HG03521 (cell line): ENCODE results near the gene S100PBP.
"Not testable (repeated sequence)": the region's sequence is repeated elsewhere in the genome, so short reads cannot be mapped to it uniquely, and the experiment has no call there.

Experiments
- ATAC-seq: cut with Tn5 transposase; IDR thresholded peaks from one replicate; pipeline ENCODE4 v1.9.1; 2021; ENCODE audit warnings: mild to moderate bottlenecking, moderate library complexity; ENCODE audit not compliant: unreplicated experiment

The S100PBP gene

DNA sequence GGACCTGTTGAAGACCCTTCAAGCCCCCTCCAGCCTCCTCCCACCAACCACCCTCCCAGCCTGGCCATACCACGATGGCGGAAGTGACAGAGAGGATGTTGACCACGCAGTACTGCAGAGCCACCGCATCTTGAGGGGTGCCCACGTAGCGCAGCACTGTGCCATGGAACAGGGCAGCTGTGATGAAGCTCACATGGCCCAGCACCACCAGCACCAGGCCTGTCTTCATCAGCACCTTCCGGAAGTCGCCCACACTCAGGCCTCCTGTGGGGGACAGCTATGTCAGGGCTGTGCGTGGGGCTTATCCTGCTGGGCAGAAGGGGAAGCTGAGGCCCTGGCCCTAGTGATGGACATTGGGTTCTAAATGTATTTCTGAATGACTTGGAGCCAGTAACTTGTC is 80.6 kb downstream of the S100PBP start:
- no peak for ATAC-seq

DNA sequence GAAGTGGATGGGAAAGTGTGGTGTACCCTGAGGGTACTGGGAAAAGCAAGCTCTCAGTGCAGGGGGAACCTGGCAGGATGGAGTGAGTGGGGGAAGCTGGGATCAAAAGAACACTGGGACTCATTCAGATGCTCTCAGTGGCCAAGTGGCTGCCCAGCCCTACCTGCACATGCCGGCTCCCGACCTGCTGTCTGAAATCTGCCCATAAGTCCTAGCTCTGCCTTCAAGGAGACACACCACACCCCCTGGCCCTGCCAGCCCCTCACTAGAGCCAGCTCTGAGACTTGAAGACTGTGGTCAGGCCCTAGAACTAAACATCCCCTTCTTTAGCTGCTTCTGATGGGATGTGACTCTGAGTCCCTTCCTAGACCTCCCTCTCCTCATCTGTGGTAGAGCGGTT is 81.5 kb downstream of the S100PBP start:
- ATAC-seq = no peak

DNA sequence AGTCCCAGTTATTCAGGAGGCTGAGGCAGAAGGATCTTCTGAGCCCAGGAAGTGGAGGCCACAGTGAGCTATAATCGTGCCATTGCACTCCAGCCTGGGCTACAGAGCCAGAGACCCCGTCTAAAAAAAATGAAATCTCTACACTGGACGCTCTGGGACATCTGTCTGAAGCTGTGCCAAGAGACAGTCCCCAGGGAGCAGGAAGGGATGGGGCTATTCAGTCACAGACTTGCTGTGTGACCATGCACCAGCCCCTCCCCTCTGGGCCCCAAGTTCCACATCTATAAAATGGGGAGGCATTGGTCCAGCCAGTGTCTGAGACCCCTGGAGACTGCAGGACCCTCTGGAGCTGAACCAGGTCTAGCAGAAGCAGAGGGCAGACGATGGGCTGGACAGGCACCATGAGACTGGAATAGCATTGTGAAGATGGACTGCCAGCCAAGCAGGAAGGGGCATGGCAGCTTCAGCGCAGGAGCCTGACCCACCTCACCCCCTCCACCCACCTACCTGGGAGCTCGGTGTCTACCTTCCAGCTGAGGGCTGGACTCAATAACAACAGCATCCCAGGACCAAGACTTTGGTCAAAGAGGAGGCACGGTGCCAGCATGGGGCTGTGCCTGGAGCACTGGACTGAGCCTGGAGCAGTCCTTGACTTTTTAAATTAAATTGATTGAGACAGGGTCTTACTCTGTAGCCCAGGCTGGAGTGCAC is 82.3 kb downstream of the S100PBP start:
- no peak for ATAC-seq

GRCh38 chr1:32900371-32900955 is 83.0 kb downstream of the S100PBP start:
- ATAC-seq = no peak

DNA sequence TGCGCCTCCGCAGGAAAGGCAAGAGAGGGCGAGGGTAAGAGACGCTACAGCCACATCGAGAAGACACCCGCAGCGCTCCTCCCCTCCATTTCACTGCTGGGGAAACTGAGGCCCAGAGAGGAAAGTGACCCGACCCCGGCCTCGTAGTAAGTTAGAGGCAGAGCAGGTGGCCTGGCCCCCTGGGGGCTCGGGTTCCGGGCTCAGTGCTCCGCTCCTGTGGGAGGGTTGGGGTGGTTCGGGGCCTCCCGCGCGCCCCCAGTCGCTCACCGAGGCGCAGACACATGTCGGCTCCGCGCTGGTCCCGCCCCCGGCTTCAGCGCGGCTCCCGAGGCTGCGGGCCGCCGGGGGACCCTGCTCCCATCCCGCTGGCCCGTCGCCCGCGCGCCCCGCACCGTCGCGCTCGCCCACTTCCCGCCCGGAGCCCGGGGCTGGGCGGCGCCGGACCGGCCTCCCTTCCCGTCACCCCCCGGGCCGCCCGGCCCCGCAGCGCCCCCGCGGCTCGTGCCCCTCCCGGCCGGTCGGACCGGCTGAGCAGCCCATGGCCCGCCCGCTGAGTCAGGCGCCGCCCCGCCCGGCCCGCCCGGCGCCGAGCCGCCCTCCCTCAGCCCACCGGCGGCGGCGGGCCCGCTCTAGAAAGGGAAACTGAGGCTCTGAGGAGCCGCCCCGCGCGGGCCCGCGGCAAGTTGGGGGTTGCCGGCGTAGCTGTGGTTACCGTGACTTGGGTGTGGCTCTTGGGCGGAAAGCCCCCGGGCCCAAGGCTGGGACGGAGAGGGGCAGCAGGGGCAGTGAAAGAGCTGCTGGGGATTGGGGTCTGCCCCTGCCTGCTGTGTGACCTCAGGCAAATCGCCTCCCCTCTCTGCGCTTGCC is 83.7 kb downstream of the S100PBP start, which contains the start of gene TMEM54:
TSS of gene TMEM54 (minus strand) at position 434 of the 867 bp plus-strand sequence. CDS start at position 283, 151 bp downstream.
- no peak for ATAC-seq

DNA sequence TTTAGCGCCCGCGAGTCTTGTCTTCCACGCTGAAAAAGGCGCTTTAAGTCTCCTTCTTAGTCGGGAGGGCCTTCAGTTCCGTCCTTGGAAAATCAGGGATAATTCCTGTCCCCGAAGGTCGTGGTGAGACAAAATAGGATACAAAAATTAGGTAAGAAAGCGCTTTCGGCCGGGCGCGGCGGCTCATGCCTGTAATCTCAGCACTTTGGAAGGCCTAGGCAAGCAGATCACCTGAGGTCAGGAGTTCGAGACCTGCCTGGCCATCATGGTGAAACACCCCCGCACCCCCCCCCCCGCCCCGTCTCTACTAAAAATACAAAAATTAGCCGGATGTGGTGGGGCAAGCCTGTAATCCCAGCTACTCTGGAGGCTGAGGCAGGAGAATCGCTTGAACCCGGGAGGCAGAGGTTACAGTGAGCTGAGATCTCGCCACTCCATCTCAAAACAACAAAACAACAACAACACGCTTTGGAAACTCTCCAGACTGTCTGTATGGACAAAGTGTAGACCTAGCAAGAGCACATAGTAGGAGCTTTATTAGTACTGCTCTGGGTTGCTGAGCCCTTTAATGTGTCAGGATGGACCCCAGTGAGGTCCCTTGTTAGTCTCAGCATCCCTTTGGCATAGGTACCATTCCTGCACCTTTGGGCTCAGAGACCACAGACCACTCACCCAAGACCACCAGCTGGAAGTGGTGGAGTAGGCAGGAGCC is 84.5 kb downstream of the S100PBP start:
- no peak for ATAC-seq

DNA sequence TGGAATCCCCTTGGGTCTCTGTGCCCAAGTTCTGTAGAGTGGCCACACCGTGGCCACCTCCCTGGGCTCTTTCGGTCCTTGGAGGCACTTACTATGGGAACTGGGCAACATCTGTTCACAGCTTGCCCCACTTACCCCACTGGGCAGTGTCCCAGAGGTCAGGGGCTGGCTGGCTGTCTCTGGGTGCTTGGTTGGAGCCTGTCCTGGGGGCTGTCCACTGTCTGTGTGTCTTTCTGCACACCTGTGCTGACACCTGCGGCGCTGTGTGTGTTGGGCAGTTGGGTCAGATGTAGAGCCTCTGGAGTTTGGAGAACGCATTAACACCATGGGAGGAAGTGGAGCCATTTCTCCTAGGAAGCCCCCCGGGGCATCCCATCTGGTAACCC is 85.1 kb downstream of the S100PBP start:
- no peak for ATAC-seq

DNA sequence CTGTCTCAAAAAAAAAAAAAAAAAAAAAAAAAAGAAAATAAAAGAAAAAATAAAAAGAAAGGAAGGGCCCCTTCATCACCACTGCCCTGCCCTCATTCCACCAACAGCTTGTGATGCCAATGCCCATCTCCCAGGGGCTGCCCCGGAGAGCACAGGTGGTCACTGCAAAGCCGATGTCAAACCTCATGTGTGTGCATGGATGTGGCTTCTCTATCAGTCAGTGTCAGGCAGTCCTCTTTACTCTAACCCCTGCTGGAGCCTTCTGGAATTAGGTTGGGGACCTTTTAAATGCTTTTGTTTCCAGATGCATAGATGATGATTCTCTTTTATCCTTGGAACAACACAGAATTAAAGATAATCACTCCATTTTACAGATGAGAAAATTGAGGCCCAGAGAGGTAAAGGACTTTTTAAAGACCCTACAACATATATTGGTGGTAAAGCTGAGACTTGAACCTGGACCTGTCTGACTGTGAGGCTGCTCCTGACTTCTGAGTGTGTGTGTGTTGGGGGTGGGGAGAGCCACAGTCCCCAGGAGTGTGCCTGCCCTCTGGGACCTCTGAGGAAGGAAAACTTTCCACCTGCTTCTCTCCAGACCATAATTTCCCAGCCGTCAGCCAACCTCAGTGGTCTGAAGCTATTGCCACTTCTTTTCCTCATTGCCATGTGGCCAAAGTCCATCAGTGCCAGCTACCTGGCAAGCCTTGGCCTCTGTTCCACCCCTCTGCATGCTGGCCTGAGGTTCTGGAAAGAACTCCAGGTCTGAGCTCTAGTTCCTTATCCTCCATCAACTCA is 86.7 kb downstream of the S100PBP start:
- no peak for ATAC-seq

- ATAC-seq = no peak
These were observed 87.3 kb downstream of the S100PBP start for GRCh38 chr1:32904797-32905196.

DNA sequence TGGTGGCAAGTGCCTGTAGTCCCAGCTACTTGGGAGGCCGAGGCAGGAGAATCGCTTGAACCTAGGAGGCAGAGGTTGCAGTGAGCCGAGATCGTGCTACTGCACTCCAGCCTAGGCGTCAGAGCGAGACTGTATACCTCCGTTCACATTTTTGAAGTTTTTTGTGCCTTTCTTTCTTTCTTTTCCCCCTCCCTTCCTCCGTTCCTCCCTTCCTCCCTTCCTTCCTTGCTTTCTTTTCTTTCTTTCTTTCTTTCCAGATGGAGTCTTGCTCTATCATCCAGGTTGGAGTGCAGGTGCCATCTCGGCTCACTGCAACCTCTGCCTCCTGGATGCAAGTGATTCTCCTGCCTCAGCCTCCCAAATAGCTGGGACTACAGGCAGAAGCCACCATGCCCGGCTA is 88.1 kb downstream of the S100PBP start:
- ATAC-seq = not testable (repeated sequence)

DNA sequence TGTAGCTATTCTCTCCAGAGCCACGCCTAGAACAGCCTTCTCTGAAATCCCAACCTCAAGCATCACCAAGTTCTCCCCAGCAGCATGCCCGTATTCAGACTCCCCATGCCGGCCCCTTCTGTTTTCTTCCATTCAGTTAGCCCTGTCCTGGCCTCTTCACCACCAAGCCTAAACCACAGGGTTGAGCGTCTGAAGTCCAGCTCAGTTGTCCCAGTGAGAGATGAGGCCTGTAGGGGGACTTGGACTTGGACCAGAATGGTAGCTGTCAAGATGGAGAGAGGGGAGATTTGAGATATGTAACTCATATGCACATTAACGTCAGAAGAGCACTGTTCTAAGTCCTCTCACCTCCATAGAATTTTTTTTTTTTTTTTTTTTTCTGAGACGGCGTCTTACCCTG is 89.2 kb downstream of the S100PBP start:
- no peak for ATAC-seq

- ATAC-seq = no peak
These were observed 90.0 kb downstream of the S100PBP start for GRCh38 chr1:32907435-32907834.
